Measurements from ENCODE around the gene ARFIP1.

The ARFIP1 gene

GRCh38 chr4:152938237-152938947 is 158.6 kb downstream of the ARFIP1 start:
- DNase-seq (ENCODE audit: low read depth in 2 of 2), result no peak

GRCh38 chr4:152939621-152940020 is 159.9 kb downstream of the ARFIP1 start:
- no peak for DNase-seq (ENCODE audit: low read depth in 2 of 2)

GRCh38 chr4:152940461-152940860 is 160.7 kb downstream of the ARFIP1 start:
- no peak for DNase-seq (ENCODE audit: low read depth in 2 of 2)

- no peak for DNase-seq (ENCODE audit: low read depth in 2 of 2)
These were observed 161.7 kb downstream of the ARFIP1 start for GRCh38 chr4:152941411-152941810.

- DNase-seq (ENCODE audit: low read depth in 2 of 2), result no peak
These were observed 162.6 kb downstream of the ARFIP1 start for GRCh38 chr4:152942346-152942745.

GRCh38 chr4:152943672-152944071 is 163.9 kb downstream of the ARFIP1 start:
- DNase-seq (ENCODE audit: low read depth in 2 of 2), result no peak

GRCh38 chr4:152944666-152945320 is 165.0 kb downstream of the ARFIP1 start:
- DNase-seq (ENCODE audit: low read depth in 2 of 2), result no peak

GRCh38 chr4:152945639-152946038 is 165.9 kb downstream of the ARFIP1 start:
- no peak for DNase-seq (ENCODE audit: low read depth in 2 of 2)

GRCh38 chr4:152946446-152946845 is 166.7 kb downstream of the ARFIP1 start:
- DNase-seq (ENCODE audit: low read depth in 2 of 2), result no peak

- no peak for DNase-seq (ENCODE audit: low read depth in 2 of 2)
These were observed 167.6 kb downstream of the ARFIP1 start for GRCh38 chr4:152947311-152947710.

GRCh38 chr4:152949930-152950329 is 170.2 kb downstream of the ARFIP1 start:
- DNase-seq (ENCODE audit: low read depth in 2 of 2), result no peak

- no peak for DNase-seq (ENCODE audit: low read depth in 2 of 2)
These were observed 170.9 kb downstream of the ARFIP1 start for GRCh38 chr4:152950402-152951274.

GRCh38 chr4:152951348-152951747 is 171.6 kb downstream of the ARFIP1 start:
- no peak for DNase-seq (ENCODE audit: low read depth in 2 of 2)

- DNase-seq (ENCODE audit: low read depth in 2 of 2), result no peak
These were observed 173.8 kb downstream of the ARFIP1 start for GRCh38 chr4:152953514-152953913.

- no peak for DNase-seq (ENCODE audit: low read depth in 2 of 2)
These were observed 175.0 kb downstream of the ARFIP1 start for GRCh38 chr4:152954741-152955140.

GRCh38 chr4:152956147-152956546 is 176.4 kb downstream of the ARFIP1 start:
- DNase-seq (ENCODE audit: low read depth in 2 of 2), result no peak

- no peak for DNase-seq (ENCODE audit: low read depth in 2 of 2)
These were observed 177.1 kb downstream of the ARFIP1 start for GRCh38 chr4:152956650-152957436.

- DNase-seq (ENCODE audit: low read depth in 2 of 2), result no peak
These were observed 177.8 kb downstream of the ARFIP1 start for GRCh38 chr4:152957437-152958171.

- DNase-seq (ENCODE audit: low read depth in 2 of 2), result no peak
These were observed 179.3 kb downstream of the ARFIP1 start for GRCh38 chr4:152959080-152959479.

GRCh38 chr4:152960082-152960481 is 180.3 kb downstream of the ARFIP1 start:
- no peak for DNase-seq (ENCODE audit: low read depth in 2 of 2)
